ENCODE measurements around the gene PLS1. TPM values are rescaled to one million over a fixed set of nuclear protein-coding genes. Genes with fewer than 3 reads are reported as not detected.

Gene PLS1
- polyA plus RNA-seq, 1 experiment: 1.7 TPM

- no peak for DNase-seq (ENCODE audit: low read depth, low spot score)
- TF ChIP-seq CTCF (IDR thresholded peaks at IDR 0.05; ENCODE audit: low read depth, low read length): no peak
- ChIA-PET CTCF (no interaction called here), POLR2A (no interaction called here)
- Histone ChIP-seq H3K27me3 (ENCODE audit: control insufficient read depth, insufficient read depth, low read length) (no peaks in the 10 kb centered on the region), H3K9me3 (ENCODE audit: control insufficient read depth, insufficient read depth, low read length) (no peaks in the 10 kb centered on the region), H3K27ac (ENCODE audit: low read depth, low read length) (no peak overlapping the region), H3K4me3 (ENCODE audit: low read depth, low read length) (no peak overlapping the region)
Observed at GRCh38 chr3:142650001-142650693, 54.0 kb downstream of the PLS1 start.

GRCh38 chr3:142651711-142652110, 55.5 kb downstream of the PLS1 start:
- H3K9me3 ChIP-seq (ENCODE audit: control insufficient read depth, insufficient read depth, low read length): no peaks in the 10 kb centered on the region
- ChIA-PET POLR2A (no interaction called here), CTCF (interaction anchor here (0.6 kb wide), 1 partner anchor 81 kb away, joined by 3 read pairs; no protein-coding TSS in a partner anchor)
- H3K27ac ChIP-seq (ENCODE audit: low read depth, low read length): no peak overlapping the region
- no peak for DNase-seq (ENCODE audit: low read depth, low spot score)
- no peak overlapping the region for H3K4me3 ChIP-seq (ENCODE audit: low read depth, low read length)
- no peaks in the 10 kb centered on the region for H3K27me3 ChIP-seq (ENCODE audit: control insufficient read depth, insufficient read depth, low read length)
- TF ChIP-seq CTCF (IDR thresholded peaks at IDR 0.05; ENCODE audit: low read depth, low read length): no peak

- H3K27ac ChIP-seq (ENCODE audit: low read depth, low read length): no peak overlapping the region
- no peak for DNase-seq (ENCODE audit: low read depth, low spot score)
- POLR2A ChIA-PET: no interaction called here
- no peak for TF ChIP-seq CTCF (IDR thresholded peaks at IDR 0.05; ENCODE audit: low read depth, low read length)
- CTCF ChIA-PET: no interaction called here
- no peak overlapping the region for H3K4me3 ChIP-seq (ENCODE audit: low read depth, low read length)
- H3K9me3 ChIP-seq (ENCODE audit: control insufficient read depth, insufficient read depth, low read length): no peaks in the 10 kb centered on the region
- no peaks in the 10 kb centered on the region for H3K27me3 ChIP-seq (ENCODE audit: control insufficient read depth, insufficient read depth, low read length)
Observed at GRCh38 chr3:142652826-142653292, 56.7 kb downstream of the PLS1 start.

- POLR2A ChIA-PET: no interaction called here
- H3K27ac ChIP-seq (ENCODE audit: low read depth, low read length): no peak overlapping the region
- no peak overlapping the region for H3K4me3 ChIP-seq (ENCODE audit: low read depth, low read length)
- no peak for TF ChIP-seq CTCF (IDR thresholded peaks at IDR 0.05; ENCODE audit: low read depth, low read length)
- no peak for DNase-seq (ENCODE audit: low read depth, low spot score)
- CTCF ChIA-PET: no interaction called here
- no peaks in the 10 kb centered on the region for H3K27me3 ChIP-seq (ENCODE audit: control insufficient read depth, insufficient read depth, low read length)
- H3K9me3 ChIP-seq (ENCODE audit: control insufficient read depth, insufficient read depth, low read length): no peaks in the 10 kb centered on the region
Observed at GRCh38 chr3:142656575-142656974, 60.4 kb downstream of the PLS1 start.

GRCh38 chr3:142657033-142657432, 60.8 kb downstream of the PLS1 start:
- no peak overlapping the region for H3K4me3 ChIP-seq (ENCODE audit: low read depth, low read length)
- CTCF ChIA-PET: no interaction called here
- no peak for DNase-seq (ENCODE audit: low read depth, low spot score)
- H3K9me3 ChIP-seq (ENCODE audit: control insufficient read depth, insufficient read depth, low read length): no peaks in the 10 kb centered on the region
- POLR2A ChIA-PET: no interaction called here
- H3K27me3 ChIP-seq (ENCODE audit: control insufficient read depth, insufficient read depth, low read length): no peaks in the 10 kb centered on the region
- TF ChIP-seq CTCF (IDR thresholded peaks at IDR 0.05; ENCODE audit: low read depth, low read length): no peak
- peak overlapping the region; percentile 4 for H3K27ac ChIP-seq (ENCODE audit: low read depth, low read length)

Measured in AG04450 (cell line).